Esophagus squamous epithelium (tissue), 5 donors: ENCODE measurements around the gene DUSP23. TPM values are rescaled to one million over a fixed set of nuclear protein-coding genes. Genes with fewer than 3 reads are reported as not detected.
A peak's percentile ranks its signal among the peaks of the same experiment; 100 is the strongest.

Experiments
- DNase-seq: peaks from one replicate; lab custom pipeline; 2025; lab: John Stamatoyannopoulos, UW
- H3K27ac ChIP-seq, 4 donors: fragments of 200-600 bp; sonication (generic); one replicate each; pipeline ENCODE4 v1.5.1; 2016 to 2019; ENCODE audit warnings: mild to moderate bottlenecking in 1 of 4
- H3K27me3 ChIP-seq, 4 donors: fragments of 200-600 bp; sonication (generic); 1 replicate in 3 of 4; 2 replicates in 1 of 4; pipeline versions ENCODE4 v1.5.1 to v1.6.0; 2017 to 2021; ENCODE audit warnings: antibody characterized with exemption in 1 of 4
- H3K36me3 ChIP-seq, 3 donors: fragments of 200-600 bp; sonication (generic); one replicate each; pipeline ENCODE4 v1.5.1; 2016 to 2019
- H3K4me1 ChIP-seq, 3 donors: fragments of 200-600 bp; sonication (generic); one replicate each; pipeline ENCODE4 v1.5.1; 2017 to 2019
- H3K4me3 ChIP-seq, 4 donors: fragments of 200-600 bp; sonication (generic); 1 replicate in 3 of 4; 2 replicates in 1 of 4; pipeline ENCODE4 v1.5.1; 2016 to 2019; ENCODE audit warnings: mild to moderate bottlenecking in 2 of 4, moderate library complexity in 1 of 4
- H3K9me3 ChIP-seq, 3 donors: fragments of 200-600 bp; sonication (generic); one replicate each; pipeline ENCODE4 v1.5.1; 2016 to 2019
- POLR2A ChIP-seq, 4 donors: fragments of 450-650 bp; IDR thresholded peaks; one replicate each; pipeline ENCODE4 v1.6.1; 2017; ENCODE audit warnings: antibody characterized with exemption in 4 of 4, mild to moderate bottlenecking in 4 of 4, moderate library complexity in 3 of 4
- whole genome bisulfite sequencing, 2 donors: methylation state at CpG; one replicate each; pipeline ENCODE4 v1.1.5; 2018; 5-methylcytosine and 5-hydroxymethylcytosine counted together
- intact Hi-C: fragments of 100-400 bp; cut with DNase I; formaldehyde crosslinking; loops from one replicate; pipeline ENCODE4 v1.15.0; 2022
- total RNA-seq, 4 donors: library from RNA; depleted of rRNA; stranded (reverse); fragments of >200 nt; gene quantifications; one replicate each; pipeline ENCODE4 v1.1.0, GENCODE V29; 2016
- TF ChIP-seq, protein P1 (sequence below), 6 experiments: fragments of 450-650 bp in 4 of 6; fragments of 200-600 bp in 2 of 6; sonication (generic) in 2 of 6; IDR thresholded peaks; one replicate each; pipeline ENCODE4 v1.5.1; 2016 to 2019; ENCODE audit warnings: antibody characterized with exemption in 6 of 6, mild to moderate bottlenecking in 4 of 6, moderate library complexity in 4 of 6
- donor health status: DM: yes; HTN: yes; CAD: no.

The DUSP23 gene
- total RNA-seq, 4 donors from 2014 or later = 65.2 to 103 (median 91.3) TPM

DNA sequence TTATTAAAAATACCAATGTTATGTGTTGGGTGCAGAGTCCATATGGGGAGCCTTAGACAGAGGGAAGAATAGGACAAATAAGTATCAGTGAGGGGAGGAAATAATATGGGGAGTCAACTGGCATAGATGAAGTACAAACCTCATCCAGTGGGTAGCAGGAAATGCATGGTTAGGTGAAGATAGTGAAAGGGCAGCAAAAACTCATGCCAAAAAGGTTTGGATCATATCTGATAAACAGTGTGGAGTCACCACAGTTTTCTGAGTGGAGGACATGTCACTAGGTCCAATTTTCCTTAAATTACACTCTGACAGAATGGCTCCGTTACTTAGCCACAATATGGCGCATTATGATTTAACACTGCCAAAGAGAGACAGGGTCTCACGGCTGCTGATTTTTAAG, 10.3 kb downstream of the DUSP23 start:
- 62 to 66% methylated on average over 3 of the region's 3 CpGs for WGBS, 2 donors
- intact Hi-C loops = no loop called here

GRCh38 chr1:159791461-159791860, 10.7 kb downstream of the DUSP23 start:
- Histone ChIP-seq H3K4me1 (peaks cover 0 to 19% (median 11%) of the 10 kb centered on the region in 3 donors), H3K27ac (no peak overlapping the region), H3K9me3 (no peaks in the 10 kb centered on the region), H3K4me3 (no peak overlapping the region), H3K27me3 (peaks cover 0 to 43% (median 0%) of the 10 kb centered on the region in 4 donors), H3K36me3 (no peaks in the 10 kb centered on the region)
- intact Hi-C loops = no loop called here
- DNase-seq = no peak
- TF ChIP-seq, protein P1, sequence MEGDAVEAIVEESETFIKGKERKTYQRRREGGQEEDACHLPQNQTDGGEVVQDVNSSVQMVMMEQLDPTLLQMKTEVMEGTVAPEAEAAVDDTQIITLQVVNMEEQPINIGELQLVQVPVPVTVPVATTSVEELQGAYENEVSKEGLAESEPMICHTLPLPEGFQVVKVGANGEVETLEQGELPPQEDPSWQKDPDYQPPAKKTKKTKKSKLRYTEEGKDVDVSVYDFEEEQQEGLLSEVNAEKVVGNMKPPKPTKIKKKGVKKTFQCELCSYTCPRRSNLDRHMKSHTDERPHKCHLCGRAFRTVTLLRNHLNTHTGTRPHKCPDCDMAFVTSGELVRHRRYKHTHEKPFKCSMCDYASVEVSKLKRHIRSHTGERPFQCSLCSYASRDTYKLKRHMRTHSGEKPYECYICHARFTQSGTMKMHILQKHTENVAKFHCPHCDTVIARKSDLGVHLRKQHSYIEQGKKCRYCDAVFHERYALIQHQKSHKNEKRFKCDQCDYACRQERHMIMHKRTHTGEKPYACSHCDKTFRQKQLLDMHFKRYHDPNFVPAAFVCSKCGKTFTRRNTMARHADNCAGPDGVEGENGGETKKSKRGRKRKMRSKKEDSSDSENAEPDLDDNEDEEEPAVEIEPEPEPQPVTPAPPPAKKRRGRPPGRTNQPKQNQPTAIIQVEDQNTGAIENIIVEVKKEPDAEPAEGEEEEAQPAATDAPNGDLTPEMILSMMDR (IDR thresholded peaks at IDR 0.05) = no peak
- TF ChIP-seq POLR2A (IDR thresholded peaks at IDR 0.05) = no peak
- WGBS, 2 donors = 23 to 29% methylated on average over 3 of the region's 3 CpGs

More for the DNA sequence above, 10.3 kb downstream of the DUSP23 start:
- DNase-seq = no peak
- no peak overlapping the region for H3K4me3 ChIP-seq
- peaks cover 0 to 24% (median 15%) of the 10 kb centered on the region in 3 donors for H3K4me1 ChIP-seq
- H3K27me3 ChIP-seq = peaks cover 0 to 39% (median 0%) of the 10 kb centered on the region in 4 donors
- H3K9me3 ChIP-seq = no peaks in the 10 kb centered on the region
- TF ChIP-seq, protein P1 (IDR thresholded peaks at IDR 0.05) = no peak
- TF ChIP-seq POLR2A (IDR thresholded peaks at IDR 0.05) = no peak
- no peak overlapping the region for H3K27ac ChIP-seq
- no peaks in the 10 kb centered on the region for H3K36me3 ChIP-seq

GRCh38 chr1:159795534-159795933, 14.8 kb downstream of the DUSP23 start:
- Histone ChIP-seq H3K9me3 (no peaks in the 10 kb centered on the region), H3K4me3 (no peak overlapping the region), H3K4me1 (peaks cover 0 to 4% (median 0%) of the 10 kb centered on the region in 3 donors), H3K27ac (no peak overlapping the region), H3K36me3 (no peaks in the 10 kb centered on the region), H3K27me3 (peaks cover 0 to 47% (median 0%) of the 10 kb centered on the region in 4 donors)
- DNase-seq = no peak
- TF ChIP-seq POLR2A (IDR thresholded peaks at IDR 0.05) = no peak
- TF ChIP-seq, protein P1 (IDR thresholded peaks at IDR 0.05) = no peak
- intact Hi-C loops = no loop called here
- WGBS, 2 donors = 60 to 68% methylated on average over 5 of the region's 5 CpGs

GRCh38 chr1:159798893-159799292, 18.1 kb downstream of the DUSP23 start:
- no peak overlapping the region for H3K4me3 ChIP-seq
- no peaks in the 10 kb centered on the region for H3K9me3 ChIP-seq
- intact Hi-C loops = loop anchor here (2.0 kb wide), 1 partner anchor 94 kb away; no protein-coding TSS in a partner anchor
- no peak for DNase-seq
- 0% methylated on average over 2 of the region's 2 CpGs for WGBS, 2 donors
- no peaks in the 10 kb centered on the region for H3K4me1 ChIP-seq
- no peak for TF ChIP-seq POLR2A (IDR thresholded peaks at IDR 0.05)
- TF ChIP-seq, protein P1 (IDR thresholded peaks at IDR 0.05) = peak; percentile 36 to 89 (median 80)
- no peak overlapping the region for H3K27ac ChIP-seq
- H3K27me3 ChIP-seq = peaks cover 0 to 25% (median 0%) of the 10 kb centered on the region in 4 donors
- no peaks in the 10 kb centered on the region for H3K36me3 ChIP-seq

GRCh38 chr1:159799446-159799985, 18.8 kb downstream of the DUSP23 start:
- H3K27me3 ChIP-seq = peaks cover 0 to 23% (median 0%) of the 10 kb centered on the region in 4 donors
- TF ChIP-seq, protein P1 (IDR thresholded peaks at IDR 0.05) = no peak
- no peak for TF ChIP-seq POLR2A (IDR thresholded peaks at IDR 0.05)
- no peaks in the 10 kb centered on the region for H3K4me1 ChIP-seq
- no peak for DNase-seq
- intact Hi-C loops = loop anchor here (2.0 kb wide), 1 partner anchor 93 kb away; no protein-coding TSS in a partner anchor
- no peak overlapping the region for H3K4me3 ChIP-seq
- H3K9me3 ChIP-seq = no peaks in the 10 kb centered on the region
- H3K36me3 ChIP-seq = no peaks in the 10 kb centered on the region
- 93 to 98% methylated on average over 4 of the region's 4 CpGs for WGBS, 2 donors
- H3K27ac ChIP-seq = no peak overlapping the region
